Activated CD8-positive, alpha-beta memory T cell treated with anti-CD3 and anti-CD28 coated beads for 24 hours (primary cell): ENCODE measurements around the gene C11orf87.

Experiments
- DNase-seq: peaks from one replicate; pipeline ENCODE4 v3.0.0-alpha.2; 2020

C11orf87 gene

DNA sequence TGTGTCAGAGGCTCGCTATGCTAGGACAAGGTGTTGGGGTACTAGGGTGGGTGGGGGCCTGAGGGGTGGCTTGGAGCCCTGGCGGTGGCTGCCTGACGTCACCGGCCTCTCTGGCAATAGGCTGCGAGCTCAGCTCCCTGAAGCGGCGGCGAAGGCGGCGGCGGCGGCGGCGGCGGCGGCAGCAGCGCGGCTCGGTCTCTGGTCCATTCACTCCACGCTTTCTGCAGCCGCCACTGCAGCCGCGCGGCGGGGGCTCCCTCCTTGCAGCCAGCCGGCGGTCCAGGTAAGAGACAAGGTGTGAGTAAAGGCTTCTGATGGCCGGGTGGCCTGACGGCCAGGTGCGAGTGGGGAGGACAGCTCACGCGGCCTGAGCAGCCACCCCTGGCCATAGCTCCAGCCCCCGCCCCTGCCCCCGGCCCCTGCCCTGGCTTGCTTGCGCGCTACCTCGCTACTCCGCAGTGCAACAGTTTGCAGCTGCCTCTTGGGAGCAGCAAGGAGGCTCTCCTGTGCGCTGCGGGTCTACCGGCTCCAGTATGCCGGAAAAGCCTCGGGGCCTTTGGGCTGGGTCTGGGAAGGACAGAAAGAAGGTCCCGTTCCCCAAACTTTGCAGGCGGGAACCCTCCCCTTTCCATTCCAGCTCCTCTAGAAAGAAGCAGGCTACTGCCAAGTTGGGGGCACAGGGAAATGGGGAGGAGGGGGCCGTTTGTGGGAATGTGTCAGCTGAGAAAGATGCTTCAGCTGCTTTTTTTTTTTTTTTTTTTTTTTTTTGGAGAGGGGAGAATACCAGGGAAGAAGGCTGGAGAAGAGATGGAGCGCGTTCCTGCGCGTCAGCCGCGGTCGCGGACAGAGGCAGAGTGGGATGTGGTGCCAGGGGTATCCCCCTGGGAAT, at the start of gene C11orf87:
TSS of gene C11orf87 (plus strand) at position 210 of the 889 bp plus-strand sequence. CDS start 1,444 bp downstream, outside the sequence.
- no peak for DNase-seq

DNA sequence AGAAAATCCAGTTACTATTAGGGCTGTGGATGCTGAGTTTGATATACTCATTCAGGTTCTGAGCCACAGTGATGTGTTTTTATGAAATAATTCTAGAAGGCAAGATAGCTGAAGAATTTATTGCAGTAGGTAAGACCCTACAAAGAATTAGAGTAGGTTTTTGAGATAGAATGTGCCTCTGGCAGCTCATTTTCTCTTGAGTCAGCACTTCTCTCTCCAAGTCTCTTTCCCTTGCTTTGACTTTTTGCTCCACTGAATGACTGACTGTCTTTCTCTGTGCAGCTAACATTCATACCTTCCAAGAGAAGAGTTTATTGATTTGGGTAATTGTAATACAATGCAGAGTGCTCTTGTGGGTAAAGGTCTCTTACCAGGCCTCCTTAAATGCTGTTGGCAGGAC, 48.0 kb upstream of the C11orf87 start:
- DNase-seq = no peak

DNA sequence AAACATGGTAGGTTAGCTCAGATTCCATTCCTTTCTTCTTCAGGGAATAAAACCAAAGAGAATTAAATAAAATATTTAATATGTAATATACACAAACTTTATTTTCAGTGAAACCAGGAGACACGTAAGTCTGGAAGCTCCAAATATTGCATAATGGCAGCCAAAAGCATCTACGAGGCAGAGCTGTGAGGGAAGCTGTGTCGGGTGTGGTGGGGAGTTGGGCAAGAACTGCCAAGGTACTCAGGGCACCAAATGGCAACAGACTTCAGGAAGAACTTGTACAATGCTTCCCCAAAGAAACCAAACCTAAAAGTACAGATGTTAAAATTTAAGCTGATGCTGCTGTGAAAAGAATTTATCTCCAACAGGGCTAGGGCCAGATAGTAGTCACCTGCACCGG, 47.5 kb upstream of the C11orf87 start:
- DNase-seq = no peak

DNA sequence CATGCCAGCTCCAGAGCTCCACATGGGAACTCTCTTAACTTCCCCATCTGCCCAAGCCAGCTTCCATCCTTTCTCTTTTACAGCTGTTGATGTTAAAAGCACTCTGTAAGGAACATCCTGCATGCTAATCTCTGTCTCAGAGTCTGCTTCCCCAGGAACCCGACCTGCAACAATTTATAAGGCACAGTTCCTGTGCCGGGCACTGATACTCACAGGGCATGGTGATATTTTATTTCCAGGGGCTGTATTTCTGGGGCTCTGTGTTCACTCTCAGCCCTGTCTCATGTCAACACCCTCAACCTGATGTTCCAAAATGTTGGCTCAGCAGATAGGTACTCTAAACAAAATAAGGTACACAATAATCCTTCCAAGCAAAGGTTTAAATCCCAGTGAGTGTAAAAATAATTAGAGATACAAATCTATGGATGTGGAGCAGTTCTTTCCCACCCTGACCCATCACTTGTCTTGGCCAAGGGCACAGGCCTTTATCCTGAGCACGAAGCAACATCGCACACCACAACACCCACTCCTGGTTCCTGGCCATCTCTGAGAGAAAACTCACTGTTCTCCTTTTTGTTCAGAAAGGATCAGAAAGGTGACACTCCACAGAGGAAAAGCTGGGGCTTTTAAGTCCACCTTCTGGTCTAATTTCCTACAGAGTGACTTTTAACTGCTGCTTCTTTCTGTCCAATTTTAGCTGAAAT, 44.8 kb upstream of the C11orf87 start:
- DNase-seq = no peak

DNA sequence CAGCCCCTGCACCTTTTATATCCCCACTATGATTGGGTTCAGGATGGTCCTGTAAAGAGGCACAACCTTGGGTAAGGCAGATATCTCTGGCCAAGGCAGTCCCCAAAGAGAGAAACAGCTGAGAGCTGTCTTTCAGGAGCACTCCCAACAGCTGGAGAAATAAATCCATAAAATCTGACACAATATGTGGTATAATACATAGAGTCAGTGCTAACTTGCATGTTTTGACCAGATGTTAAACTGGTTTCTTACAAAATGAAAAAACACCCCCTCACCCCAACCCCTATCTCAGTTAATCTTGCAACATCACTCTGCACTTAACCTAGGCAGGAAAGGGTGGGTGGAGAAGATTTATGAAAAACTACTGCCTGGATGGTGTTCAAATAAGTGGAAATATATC, 44.0 kb upstream of the C11orf87 start:
- DNase-seq = no peak

DNA sequence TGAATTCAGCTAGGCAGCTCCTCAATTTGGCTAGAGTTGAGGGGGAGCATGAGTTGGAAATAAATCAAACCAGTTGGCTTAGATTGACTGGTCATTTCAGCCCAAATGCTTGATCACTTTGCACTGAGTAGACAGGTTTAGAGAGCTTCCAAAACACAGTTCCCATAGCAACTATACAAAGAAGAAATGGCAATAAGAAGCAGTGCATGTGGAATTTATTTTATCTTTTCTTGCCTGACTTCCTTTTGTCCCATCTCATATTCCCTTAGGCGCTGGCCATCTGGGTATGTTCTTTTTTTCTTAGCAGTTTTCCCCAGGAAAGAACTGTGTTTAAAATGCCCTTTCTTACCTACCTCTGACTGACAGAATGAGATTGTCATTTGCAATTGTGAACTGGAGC, 38.7 kb upstream of the C11orf87 start:
- no peak for DNase-seq

DNA sequence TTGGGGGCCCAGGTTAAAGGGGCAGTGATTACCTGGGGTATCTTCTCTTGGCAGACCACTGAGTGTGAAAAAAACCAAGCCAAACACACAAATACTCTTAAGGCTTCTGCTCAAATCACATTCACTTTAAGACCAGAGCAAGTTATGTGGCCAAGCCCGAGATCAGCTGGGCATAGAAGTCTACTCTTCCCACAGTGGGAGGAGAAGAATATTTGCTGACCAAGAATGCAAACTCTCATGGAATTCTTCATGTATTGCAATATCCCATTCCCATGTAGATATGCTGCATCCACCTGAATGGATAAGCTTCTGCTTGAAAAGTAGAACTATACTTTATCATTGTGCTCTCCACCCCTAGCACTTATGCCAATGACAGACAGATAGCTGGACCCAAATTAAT, 37.1 kb upstream of the C11orf87 start:
- DNase-seq = no peak

DNA sequence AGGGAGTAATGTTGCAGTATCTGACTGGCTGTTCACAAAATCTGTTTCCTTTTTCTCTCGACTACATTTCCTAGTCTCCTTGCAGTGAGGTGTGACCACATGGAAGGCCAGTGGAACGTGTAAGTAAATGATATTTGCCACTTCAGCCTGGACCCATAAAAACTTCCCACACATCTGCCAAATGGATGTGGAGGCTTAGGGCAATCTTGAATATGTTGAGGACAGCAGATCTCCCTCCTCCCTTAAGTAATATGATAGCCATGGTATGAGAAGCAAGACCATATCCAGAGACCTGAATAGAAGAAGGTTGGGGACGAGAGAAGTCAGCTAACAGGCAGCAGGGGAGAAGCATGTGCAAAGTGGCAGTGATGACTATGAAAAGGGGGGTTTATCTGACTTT, 33.0 kb upstream of the C11orf87 start:
- no peak for DNase-seq

DNA sequence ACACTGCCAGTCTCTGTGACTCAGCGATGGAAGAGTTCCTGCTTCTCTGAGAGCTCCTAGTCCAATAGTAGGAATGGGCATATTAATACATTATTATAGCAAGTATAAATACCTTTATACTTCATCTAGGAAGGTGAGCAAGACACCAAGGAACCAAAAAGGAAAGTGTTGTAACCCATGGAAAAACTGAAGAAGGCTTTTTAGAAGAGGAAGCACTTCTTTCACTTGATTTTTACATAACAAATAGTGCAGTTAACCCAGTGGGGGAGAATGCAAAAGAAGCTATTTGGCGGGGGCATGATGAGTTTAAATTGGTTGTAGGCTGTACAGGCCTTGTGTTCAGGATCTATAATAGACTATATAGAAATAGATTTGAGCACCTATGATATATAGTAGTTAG, 31.2 kb upstream of the C11orf87 start:
- no peak for DNase-seq

DNA sequence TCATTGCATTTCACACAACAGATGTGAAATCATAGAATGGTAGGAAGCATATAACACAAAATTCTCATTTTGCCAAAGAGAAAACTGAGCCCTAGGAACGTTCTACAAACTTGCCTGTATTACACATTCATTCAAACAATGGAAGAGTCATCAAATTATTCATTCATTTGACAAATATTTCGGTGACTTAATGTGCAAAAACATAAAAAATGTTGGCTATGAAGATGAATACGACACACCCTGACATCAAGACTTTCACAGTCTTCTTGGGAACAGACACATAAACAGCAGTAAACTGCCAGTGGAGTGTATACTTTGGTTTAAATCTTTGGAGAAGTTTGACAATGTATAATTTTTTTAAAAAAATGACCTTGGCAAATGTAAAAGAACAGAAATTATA, 20.4 kb upstream of the C11orf87 start:
- DNase-seq = no peak

DNA sequence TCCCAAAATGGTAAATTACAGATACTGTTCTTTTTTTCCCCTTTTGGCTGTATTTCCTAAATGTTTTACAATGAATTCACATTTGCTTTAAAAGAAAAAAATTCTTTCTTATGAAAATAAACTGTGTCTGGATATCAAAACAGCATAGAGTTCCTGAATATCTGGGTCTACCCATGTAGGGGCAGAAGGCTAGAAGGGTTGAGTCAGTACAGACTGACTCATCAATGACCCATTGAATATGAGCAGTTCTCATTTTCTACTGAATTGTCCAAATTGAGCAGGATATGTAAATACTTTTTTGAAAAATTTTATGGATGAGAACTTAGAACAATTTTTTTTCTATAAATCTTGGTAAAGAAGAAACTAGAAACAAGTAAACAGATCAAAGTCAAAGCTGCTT, 16.3 kb upstream of the C11orf87 start:
- no peak for DNase-seq

DNA sequence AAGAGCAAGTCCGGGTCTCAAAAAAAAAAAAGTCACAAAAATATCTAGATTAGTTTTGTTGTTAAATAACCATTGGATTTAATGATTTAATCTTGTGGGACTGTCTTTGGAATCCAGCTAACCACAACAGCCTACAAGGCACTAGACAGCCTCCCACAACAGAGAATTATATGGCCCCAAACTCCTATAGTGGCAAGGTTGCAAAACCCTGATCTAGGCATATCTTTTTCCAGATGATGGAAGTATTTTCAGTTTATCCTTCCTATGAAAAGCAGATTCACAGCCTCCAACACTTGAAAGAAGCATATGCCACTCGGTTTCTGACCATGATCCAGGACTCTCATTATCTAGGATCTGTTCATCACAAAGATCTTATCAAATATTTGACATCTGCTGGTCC, 5.4 kb upstream of the C11orf87 start:
- no peak for DNase-seq

DNA sequence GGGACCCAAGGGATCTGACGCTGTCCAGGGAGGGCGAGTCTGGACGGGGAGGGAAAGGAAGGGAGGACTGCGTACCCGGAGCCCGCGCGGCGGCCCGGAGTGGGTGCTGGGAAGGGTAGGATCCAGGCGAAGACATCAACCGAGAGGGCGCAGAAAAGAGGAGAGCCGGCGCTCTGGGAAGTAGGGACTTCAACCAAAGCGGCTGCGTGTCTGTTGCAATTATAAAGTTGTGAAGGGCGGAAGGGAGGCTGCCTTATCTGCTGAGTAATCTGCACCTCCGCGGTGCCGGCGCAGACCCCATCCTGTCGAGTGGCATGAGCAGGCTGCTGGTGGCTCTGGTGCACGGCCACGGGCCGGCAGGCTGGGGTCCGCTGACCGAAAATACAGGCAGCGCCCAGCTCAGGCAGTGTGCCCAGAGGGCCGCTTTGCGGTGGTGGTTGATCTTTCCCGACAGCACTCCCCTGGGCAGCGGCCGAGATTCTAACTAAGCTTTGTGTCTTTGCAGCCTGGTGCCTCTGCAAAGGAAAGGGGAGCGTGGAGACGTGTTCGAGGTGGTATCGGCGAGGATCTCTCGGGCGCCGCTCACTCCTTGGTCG, 978 bp downstream of the C11orf87 start:
- no peak for DNase-seq

DNA sequence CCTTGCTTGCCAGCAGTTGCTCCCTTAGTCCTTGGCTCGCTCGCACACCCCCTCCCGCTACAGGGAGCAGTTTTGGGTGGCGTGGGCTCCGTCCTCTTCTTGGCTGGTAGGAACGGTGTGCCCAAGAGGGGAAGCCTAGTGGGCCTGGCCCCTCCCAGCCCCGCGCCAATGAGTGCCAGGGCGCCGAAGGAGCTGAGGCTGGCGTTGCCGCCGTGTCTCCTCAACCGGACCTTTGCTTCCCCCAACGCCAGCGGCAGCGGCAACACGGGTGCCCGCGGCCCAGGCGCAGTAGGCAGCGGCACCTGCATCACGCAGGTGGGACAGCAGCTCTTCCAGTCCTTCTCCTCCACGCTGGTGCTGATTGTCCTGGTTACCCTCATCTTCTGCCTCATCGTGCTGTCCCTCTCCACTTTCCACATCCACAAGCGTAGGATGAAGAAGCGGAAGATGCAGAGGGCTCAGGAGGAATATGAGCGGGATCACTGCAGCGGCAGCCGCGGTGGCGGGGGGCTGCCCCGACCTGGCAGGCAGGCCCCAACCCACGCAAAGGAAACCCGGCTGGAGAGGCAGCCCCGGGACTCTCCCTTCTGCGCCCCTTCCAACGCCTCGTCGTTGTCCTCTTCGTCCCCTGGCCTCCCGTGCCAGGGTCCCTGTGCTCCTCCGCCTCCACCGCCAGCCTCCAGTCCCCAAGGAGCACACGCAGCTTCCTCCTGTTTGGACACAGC, 1.6 kb downstream of the C11orf87 start:
- no peak for DNase-seq

DNA sequence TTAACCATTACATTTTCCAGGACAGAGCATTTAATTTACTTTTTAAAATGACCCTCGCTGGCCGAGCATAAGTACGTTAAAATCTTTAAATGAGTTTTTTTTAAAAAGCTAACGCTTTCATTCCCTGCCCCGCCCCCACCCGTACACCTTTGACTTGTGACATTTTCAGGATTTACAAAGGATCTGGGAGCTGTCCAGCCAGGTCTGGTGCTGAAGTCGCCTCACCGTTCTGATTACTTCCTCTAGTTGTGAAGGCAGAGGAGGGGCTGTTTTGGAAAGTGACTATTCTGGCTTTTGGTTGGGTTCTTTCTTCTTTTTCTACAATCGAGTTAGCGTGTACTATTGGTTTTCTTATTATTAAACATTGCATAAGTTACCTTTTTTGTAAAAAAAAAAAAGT, 2.9 kb downstream of the C11orf87 start:
- no peak for DNase-seq

DNA sequence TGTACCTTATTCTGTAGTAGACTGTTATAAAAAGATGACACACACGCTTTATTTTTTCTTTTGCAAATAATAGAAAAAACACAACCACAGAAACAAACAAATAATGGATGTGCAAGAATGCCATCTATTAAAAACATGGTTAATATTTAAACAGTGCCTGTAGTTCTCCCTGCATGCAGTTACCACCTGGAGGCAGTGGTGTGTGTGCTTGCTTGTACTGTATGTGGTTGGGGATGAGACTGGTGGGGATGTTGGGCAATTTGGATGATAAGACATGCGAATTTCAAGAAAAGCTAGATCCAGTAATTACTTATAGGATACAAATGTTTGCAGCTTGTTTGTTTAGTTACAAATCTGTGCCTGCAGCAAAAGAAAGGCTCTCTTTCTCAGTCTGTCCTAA, 3.6 kb downstream of the C11orf87 start:
- DNase-seq = no peak

DNA sequence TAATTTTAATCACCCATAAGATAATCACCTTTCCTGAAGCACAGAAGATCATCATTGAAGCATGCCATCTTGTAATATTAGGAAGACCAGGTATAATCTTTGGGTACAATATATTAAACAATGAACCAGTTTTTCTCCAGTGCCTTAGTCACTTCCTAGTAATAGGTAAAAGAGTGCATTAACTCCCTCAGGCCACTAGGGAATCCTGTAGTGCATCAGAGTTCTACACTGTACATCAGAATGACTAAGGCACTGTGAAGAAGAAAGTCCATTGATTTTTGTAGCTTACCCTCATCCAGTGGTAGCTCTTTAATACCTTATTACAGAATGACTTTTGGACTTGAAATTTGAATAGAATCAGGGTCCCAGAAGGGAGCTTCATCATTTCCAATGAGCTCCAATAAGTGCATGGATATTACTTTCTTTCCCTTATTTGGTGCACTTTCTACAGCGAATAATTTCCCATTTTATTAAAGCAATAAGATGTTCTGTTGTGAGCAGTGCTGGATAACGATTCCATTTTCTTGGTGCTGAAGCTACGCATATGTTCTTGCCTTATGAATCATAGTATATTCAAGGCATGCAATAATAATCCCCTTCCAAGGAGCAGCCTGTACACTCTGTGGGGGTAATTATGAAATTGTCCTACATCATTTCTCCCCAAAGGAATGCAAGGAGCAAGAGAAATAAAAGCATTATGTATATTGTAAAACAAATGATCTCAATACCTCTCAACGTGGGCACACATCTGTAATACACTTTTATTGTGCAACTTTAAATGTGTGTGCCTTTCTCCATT, 4.7 kb downstream of the C11orf87 start:
- DNase-seq = no peak

DNA sequence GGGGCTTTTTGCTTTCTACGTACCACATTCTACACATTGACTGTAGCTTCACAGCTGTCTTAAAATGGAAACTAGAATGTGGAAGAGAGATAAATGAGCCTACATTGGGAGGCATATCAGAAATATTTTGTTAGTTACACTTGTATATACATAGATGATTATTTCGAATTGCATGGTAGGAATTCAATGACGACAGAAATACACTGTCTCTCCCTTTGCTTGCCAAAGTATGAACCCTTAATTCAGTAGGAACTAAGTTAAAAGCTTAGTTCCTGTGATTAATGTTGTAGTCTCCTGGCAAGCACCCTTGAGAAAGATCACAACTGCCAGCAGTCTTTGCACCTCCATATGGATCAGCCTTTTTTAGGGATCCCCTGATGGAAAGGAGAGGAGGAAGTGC, 10.1 kb downstream of the C11orf87 start:
- no peak for DNase-seq

DNA sequence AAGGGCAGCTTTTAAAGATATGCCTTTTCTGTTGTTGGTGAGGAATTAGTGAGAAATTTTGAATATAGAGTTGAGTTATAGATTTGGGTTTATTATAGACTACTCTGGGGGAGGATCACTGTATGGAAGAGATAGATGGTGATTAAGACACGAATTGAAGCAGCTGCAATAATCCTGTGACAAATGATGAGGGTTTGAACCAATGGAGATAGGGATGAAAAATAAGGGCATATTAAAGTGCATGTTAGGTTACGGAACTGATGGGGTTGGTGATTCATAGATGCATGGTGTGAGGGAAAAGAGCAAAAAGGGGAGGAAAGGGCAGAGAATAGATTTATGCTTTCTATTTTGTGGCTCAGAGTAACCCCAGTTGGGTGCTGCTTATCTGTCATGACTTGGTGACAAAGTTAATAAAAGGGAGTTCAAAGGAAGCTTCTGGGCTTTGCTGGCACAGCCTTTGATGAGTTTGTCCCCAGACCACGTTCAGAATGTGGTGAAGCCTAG, 11.8 kb downstream of the C11orf87 start:
- no peak for DNase-seq

DNA sequence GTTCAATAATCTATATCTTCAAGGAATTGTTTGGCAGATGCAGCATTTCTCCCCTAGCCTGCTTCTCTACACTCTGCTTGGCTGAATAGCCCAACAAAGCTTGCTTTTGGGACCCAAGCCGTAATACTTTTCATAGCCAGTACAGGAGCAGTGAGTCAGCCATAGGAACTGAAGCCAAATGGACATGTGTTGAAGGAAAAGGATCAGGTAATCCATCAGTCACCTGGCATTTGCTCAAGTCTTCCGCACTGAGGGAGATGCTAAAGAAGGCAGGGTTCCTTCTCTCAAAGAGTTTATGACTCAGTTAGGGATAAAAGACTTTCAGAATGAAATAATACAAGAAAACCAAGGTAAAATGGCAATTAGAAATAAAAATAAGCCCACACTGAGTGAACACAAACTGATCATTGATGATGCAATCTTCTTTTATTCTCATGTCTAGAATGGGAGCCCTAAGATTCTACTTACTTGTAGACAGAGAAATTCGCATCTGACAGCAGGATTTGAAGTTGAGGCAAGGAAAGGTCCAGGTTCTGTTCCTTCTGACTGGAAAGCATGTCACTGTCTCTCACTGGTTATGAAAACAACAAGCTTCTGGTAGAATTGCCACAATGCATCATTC, 13.2 kb downstream of the C11orf87 start:
- DNase-seq = no peak

DNA sequence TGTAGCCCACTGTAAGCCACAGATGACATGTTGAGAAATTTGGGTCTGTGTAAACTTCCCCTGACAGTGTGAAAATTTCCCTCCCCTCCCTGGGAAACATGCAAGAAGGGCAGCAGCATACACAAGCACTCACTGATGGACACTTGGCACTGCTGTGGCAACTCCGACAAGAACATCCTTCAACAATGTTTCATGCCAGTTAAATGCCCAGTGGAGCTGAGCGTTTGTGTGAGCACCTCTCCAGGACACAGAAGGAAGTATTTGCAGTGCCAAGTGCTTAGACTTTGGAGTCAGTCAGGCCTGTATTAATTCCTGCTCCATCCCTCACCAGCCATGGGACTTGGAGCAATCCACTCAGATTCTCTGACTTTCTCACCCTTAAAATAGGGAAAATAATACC, 17.7 kb downstream of the C11orf87 start:
- DNase-seq = no peak

DNA sequence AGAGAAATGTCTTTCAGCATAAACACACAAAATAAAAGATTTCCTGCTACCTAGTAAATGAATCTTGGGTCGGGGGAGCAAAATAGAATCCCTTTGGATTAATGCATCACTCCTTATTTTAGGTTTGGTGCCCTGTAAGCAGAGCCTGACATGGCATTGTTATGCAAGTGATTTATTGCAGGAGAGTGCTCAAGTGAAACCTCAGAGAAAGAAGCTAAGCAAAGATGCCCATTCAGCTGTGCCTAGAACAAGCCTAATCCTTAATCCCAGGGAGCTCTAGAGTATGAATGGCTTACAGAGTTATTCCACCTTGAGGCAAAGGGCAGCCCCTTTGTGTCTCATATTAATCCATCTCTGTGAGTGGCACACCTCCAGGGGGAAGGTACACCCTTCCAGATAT, 21.1 kb downstream of the C11orf87 start:
- DNase-seq = no peak
